HL-60 (cell line): ENCODE measurements around the gene GMPPA.

Experiments
- DNase-seq, 2 experiments: peaks; one replicate each; pipeline ENCODE4 v3.0.0-alpha.2; 2010 to 2020; ENCODE audit warnings: low read depth in 1 of 2, low spot score in 1 of 2
- H3K27ac ChIP-seq: fragments of 250-450 bp; sonication (Bioruptor Pico); replicated peaks from 2 replicates; pipeline ENCODE4 v1.5.1; 2020; ENCODE audit warnings: mild to moderate bottlenecking, moderate library complexity
- H3K27me3 ChIP-seq: fragments of 250-450 bp; sonication (Bioruptor Pico); 2 replicates; pipeline ENCODE4 v1.5.1; 2021; ENCODE audit warnings: mild to moderate bottlenecking, moderate library complexity; ENCODE audit not compliant: insufficient read depth, poor library complexity, severe bottlenecking
- H3K4me3 ChIP-seq: replicated peaks from 2 replicates; pipeline ENCODE4 v1.5.1; 2011; ENCODE audit warnings: mild to moderate bottlenecking, control low read depth, low read length; ENCODE audit not compliant: insufficient read depth
- GABPA ChIP-seq: IDR thresholded peaks from 2 replicates; pipeline ENCODE4 v1.6.1; 2012; ENCODE audit warnings: low read depth
- POLR2AphosphoS5 ChIP-seq: IDR thresholded peaks from 2 replicates; pipeline ENCODE4 v1.6.1; 2012; ENCODE audit warnings: low read depth
- SPI1 ChIP-seq: IDR thresholded peaks from 2 replicates; pipeline ENCODE4 v1.6.1; 2012; ENCODE audit warnings: low read depth, mild to moderate bottlenecking, borderline replicate concordance
- TF ChIP-seq, protein P1 (sequence below): IDR thresholded peaks from one replicate; pipeline ENCODE4 v1.5.1; 2011; ENCODE audit warnings: low read length, control low read depth, inconsistent platforms; ENCODE audit not compliant: insufficient read depth
- TF ChIP-seq, protein P2 (sequence below): IDR thresholded peaks from 2 replicates; pipeline ENCODE4 v1.6.1; 2012; ENCODE audit warnings: low read depth; ENCODE audit not compliant: insufficient replicate concordance

The GMPPA gene

DNA sequence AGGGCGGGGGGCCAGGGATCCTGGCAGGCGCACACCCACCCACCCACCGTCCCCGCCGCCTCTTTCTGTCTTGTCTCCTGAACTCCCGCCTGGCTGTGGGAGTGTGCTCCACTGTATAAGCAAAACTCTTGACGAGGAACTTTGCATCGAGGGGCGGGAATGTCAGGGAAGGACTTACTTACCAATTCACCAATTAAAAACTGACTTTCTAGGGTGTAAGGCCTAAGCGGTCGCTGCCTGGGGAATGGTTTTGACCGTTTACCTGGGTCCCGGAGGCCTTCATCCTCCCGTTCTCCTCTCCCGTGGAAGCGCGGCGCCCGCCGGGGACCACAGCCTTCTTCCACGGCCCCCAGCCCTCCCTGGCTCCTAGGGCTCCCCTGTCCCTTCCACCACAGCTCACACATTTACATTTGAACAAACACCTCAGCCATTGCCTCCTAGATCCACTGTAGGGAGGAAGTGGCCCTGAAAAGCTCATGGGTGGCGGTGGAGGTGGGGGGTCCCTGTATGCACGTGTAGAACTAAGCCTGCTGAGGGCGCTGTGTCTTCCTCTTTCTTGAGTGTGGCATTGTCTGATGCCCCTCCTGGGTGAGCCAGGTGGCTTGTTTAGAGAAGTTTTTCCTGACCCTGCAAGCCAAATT is 24.5 kb downstream of the GMPPA start:
- Histone ChIP-seq H3K27me3 (peaks cover 84% of the 10 kb centered on the region), H3K27ac (no peak overlapping the region), H3K4me3 (no peak overlapping the region)
- DNase-seq: no peak
- TF ChIP-seq, protein P1, sequence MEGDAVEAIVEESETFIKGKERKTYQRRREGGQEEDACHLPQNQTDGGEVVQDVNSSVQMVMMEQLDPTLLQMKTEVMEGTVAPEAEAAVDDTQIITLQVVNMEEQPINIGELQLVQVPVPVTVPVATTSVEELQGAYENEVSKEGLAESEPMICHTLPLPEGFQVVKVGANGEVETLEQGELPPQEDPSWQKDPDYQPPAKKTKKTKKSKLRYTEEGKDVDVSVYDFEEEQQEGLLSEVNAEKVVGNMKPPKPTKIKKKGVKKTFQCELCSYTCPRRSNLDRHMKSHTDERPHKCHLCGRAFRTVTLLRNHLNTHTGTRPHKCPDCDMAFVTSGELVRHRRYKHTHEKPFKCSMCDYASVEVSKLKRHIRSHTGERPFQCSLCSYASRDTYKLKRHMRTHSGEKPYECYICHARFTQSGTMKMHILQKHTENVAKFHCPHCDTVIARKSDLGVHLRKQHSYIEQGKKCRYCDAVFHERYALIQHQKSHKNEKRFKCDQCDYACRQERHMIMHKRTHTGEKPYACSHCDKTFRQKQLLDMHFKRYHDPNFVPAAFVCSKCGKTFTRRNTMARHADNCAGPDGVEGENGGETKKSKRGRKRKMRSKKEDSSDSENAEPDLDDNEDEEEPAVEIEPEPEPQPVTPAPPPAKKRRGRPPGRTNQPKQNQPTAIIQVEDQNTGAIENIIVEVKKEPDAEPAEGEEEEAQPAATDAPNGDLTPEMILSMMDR: no peak
- no peak for TF ChIP-seq GABPA
- TF ChIP-seq POLR2AphosphoS5: no peak
- TF ChIP-seq, protein P2, sequence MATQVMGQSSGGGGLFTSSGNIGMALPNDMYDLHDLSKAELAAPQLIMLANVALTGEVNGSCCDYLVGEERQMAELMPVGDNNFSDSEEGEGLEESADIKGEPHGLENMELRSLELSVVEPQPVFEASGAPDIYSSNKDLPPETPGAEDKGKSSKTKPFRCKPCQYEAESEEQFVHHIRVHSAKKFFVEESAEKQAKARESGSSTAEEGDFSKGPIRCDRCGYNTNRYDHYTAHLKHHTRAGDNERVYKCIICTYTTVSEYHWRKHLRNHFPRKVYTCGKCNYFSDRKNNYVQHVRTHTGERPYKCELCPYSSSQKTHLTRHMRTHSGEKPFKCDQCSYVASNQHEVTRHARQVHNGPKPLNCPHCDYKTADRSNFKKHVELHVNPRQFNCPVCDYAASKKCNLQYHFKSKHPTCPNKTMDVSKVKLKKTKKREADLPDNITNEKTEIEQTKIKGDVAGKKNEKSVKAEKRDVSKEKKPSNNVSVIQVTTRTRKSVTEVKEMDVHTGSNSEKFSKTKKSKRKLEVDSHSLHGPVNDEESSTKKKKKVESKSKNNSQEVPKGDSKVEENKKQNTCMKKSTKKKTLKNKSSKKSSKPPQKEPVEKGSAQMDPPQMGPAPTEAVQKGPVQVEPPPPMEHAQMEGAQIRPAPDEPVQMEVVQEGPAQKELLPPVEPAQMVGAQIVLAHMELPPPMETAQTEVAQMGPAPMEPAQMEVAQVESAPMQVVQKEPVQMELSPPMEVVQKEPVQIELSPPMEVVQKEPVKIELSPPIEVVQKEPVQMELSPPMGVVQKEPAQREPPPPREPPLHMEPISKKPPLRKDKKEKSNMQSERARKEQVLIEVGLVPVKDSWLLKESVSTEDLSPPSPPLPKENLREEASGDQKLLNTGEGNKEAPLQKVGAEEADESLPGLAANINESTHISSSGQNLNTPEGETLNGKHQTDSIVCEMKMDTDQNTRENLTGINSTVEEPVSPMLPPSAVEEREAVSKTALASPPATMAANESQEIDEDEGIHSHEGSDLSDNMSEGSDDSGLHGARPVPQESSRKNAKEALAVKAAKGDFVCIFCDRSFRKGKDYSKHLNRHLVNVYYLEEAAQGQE: no peak
- peak; percentile 44; the same call in 1 of the 2 replicates for TF ChIP-seq SPI1

DNA sequence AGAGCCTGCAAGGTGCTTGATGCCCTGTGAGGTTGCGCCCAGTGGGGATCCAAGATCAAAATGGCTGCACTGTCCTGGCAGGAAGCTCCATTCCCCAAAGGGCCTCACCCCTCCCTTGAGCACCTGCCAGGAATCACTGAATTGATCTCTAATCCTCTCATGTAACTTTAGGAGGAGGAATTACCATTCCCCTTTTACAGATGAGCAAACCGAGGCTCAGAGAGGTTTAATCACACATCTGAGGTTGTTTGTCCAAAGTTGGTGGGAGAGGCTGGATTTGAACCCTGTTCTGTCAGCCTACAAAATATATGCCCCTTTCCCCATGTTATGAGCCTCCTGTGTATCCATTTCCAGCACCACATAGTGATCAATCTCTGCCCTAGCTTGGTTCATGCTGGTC is 26.1 kb downstream of the GMPPA start:
- H3K4me3 ChIP-seq: no peak overlapping the region
- peaks cover 89% of the 10 kb centered on the region for H3K27me3 ChIP-seq
- TF ChIP-seq SPI1 (no peak), POLR2AphosphoS5 (no peak), GABPA (no peak)
- TF ChIP-seq, protein P1: no peak
- TF ChIP-seq, protein P2: no peak
- no peak overlapping the region for H3K27ac ChIP-seq
- DNase-seq: no peak

DNA sequence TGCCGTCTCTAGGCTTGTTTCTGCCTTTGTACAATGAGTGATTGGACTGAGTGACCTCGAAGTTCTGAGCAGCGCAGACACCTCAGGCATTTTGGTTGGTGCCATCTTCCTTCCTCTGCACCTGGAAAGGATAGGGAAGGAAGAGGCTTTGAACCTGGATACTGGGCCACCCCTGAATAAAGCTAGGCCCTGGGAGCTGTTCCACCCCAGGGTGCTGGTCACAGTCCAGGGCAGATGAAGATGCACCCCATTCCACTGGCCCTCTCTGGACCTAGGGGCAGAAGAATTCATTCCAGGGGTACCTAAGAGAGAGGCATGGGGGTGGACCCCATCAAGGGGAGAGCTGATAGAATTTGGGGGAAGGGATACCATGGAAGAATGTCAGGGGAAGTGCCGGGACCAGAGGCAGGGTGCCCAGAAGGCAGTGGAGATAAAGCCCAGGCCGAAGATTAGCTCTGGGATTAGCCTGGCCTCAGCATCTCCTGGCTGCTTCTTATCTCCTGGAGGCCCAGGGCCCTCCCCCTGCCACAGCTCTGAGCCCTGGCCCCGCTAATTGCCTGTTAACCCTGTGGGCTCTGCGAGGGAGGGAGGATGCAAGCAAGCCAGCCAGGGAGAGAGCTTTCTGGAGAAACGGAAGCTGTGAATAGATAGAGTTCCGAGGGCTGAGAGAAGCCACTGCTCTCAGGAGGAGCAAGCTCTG is 27.0 kb downstream of the GMPPA start:
- no peak for DNase-seq
- Histone ChIP-seq H3K27ac (no peak overlapping the region), H3K27me3 (peaks cover 85% of the 10 kb centered on the region), H3K4me3 (no peak overlapping the region)
- TF ChIP-seq, protein P1: no peak
- TF ChIP-seq GABPA (no peak), SPI1 (no peak), POLR2AphosphoS5 (no peak)
- TF ChIP-seq, protein P2: peak; percentile 50
